Measurements from ENCODE around the gene TREML2. TPM values are rescaled to one million over a fixed set of nuclear protein-coding genes. Genes with fewer than 3 reads are reported as not detected.
"Not testable (repeated sequence)": the region's sequence is repeated elsewhere in the genome, so short reads cannot be mapped to it uniquely, and the experiment has no call there.

The TREML2 gene
- polyA plus RNA-seq, 3 donors, result 0.09 to 0.16 (median 0.11) TPM

GRCh38 chr6:41208439-41209106 is 7.6 kb upstream of the TREML2 start:
- DNase-seq, result no peak

GRCh38 chr6:41204156-41204555 is 3.2 kb upstream of the TREML2 start:
- no peak for DNase-seq

GRCh38 chr6:41201764-41202173 is 820 bp upstream of the TREML2 start:
- no peak for DNase-seq

GRCh38 chr6:41200296-41200900 is 551 bp downstream of the TREML2 start:
- DNase-seq, result no peak

- no peak for DNase-seq
Observed at GRCh38 chr6:41199552-41200246, 1.2 kb downstream of the TREML2 start.

- DNase-seq, result no peak
Observed at GRCh38 chr6:41197234-41197633, 3.7 kb downstream of the TREML2 start.

- no peak for DNase-seq
Observed at GRCh38 chr6:41194386-41194785, 6.6 kb downstream of the TREML2 start.

GRCh38 chr6:41193884-41194283 is 7.1 kb downstream of the TREML2 start:
- DNase-seq, result no peak

GRCh38 chr6:41193171-41193734 is 7.7 kb downstream of the TREML2 start:
- no peak for DNase-seq

GRCh38 chr6:41191569-41191968 is 9.4 kb downstream of the TREML2 start:
- DNase-seq, result no peak

- no peak for DNase-seq
Observed at GRCh38 chr6:41190791-41191190, 10.2 kb downstream of the TREML2 start.

- no peak for DNase-seq
Observed at GRCh38 chr6:41189967-41190366, 11.0 kb downstream of the TREML2 start.

- not testable (repeated sequence) for DNase-seq
Observed at GRCh38 chr6:41189046-41189445, 11.9 kb downstream of the TREML2 start.

- DNase-seq, result no peak
Observed at GRCh38 chr6:41187924-41188886, 12.7 kb downstream of the TREML2 start.

- no peak for DNase-seq
Observed at GRCh38 chr6:41186031-41186562, 14.9 kb downstream of the TREML2 start.

GRCh38 chr6:41184761-41185160 is 16.2 kb downstream of the TREML2 start:
- no peak for DNase-seq

GRCh38 chr6:41182069-41183034 is 18.6 kb downstream of the TREML2 start:
- peak; percentile 33 for DNase-seq

- no peak for DNase-seq
Observed at GRCh38 chr6:41181566-41181965, 19.4 kb downstream of the TREML2 start.

GRCh38 chr6:41179163-41179562 is 21.8 kb downstream of the TREML2 start:
- no peak for DNase-seq

- DNase-seq, result no peak
Observed at GRCh38 chr6:41177695-41178094, 23.3 kb downstream of the TREML2 start.
